Brain microvascular endothelial cell (primary cell): ENCODE results near the gene ADARB2.

Experiments
- DNase-seq: peaks from one replicate; pipeline ENCODE4 v3.0.0-alpha.2; 2020
- H3K27ac ChIP-seq: fragments of 250-450 bp; sonication (Bioruptor Pico); 2 replicates; pipeline ENCODE4 v1.5.1; 2020; ENCODE audit warnings: mild to moderate bottlenecking, moderate library complexity
- H3K27me3 ChIP-seq: fragments of 250-450 bp; sonication (Bioruptor Pico); replicated peaks from 2 replicates; pipeline ENCODE4 v1.5.1; 2020; ENCODE audit warnings: mild to moderate bottlenecking
- H3K36me3 ChIP-seq: fragments of 250-450 bp; sonication (Bioruptor Pico); replicated peaks from 2 replicates; pipeline ENCODE4 v1.5.1; 2020; ENCODE audit warnings: mild to moderate bottlenecking
- H3K4me3 ChIP-seq: 2 replicates; pipeline ENCODE4 v1.5.1; 2011; ENCODE audit warnings: low read depth, mild to moderate bottlenecking, control low read depth, low read length, moderate library complexity
- in situ Hi-C: cut with HindIII; loops from 2 replicates; pipeline ENCODE4 v1.10.0; 2017; ENCODE audit warnings: low sequenced_read_pairs, low pct_ligation_motif_present
- TF ChIP-seq, protein P1 (sequence below): IDR thresholded peaks from 2 replicates; pipeline ENCODE4 v1.5.1; 2011; ENCODE audit warnings: low read depth, mild to moderate bottlenecking, moderate library complexity, low read length, control low read depth, inconsistent platforms; ENCODE audit errors: missing control alignments

ADARB2 gene

GRCh38 chr10:1741450-1741849 lies 4.1 kb upstream of the ADARB2 start:
- in situ Hi-C loops, result no loop called here
- Histone ChIP-seq H3K27me3 (peaks cover 11% of the 10 kb centered on the region), H3K27ac (no peak overlapping the region), H3K4me3 (no peak overlapping the region), H3K36me3 (no peaks in the 10 kb centered on the region)
- TF ChIP-seq, protein P1, sequence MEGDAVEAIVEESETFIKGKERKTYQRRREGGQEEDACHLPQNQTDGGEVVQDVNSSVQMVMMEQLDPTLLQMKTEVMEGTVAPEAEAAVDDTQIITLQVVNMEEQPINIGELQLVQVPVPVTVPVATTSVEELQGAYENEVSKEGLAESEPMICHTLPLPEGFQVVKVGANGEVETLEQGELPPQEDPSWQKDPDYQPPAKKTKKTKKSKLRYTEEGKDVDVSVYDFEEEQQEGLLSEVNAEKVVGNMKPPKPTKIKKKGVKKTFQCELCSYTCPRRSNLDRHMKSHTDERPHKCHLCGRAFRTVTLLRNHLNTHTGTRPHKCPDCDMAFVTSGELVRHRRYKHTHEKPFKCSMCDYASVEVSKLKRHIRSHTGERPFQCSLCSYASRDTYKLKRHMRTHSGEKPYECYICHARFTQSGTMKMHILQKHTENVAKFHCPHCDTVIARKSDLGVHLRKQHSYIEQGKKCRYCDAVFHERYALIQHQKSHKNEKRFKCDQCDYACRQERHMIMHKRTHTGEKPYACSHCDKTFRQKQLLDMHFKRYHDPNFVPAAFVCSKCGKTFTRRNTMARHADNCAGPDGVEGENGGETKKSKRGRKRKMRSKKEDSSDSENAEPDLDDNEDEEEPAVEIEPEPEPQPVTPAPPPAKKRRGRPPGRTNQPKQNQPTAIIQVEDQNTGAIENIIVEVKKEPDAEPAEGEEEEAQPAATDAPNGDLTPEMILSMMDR, result no peak
- DNase-seq, result no peak

- TF ChIP-seq, protein P1, result no peak
- DNase-seq, result no peak
- Histone ChIP-seq H3K36me3 (no peaks in the 10 kb centered on the region), H3K4me3 (no peak overlapping the region), H3K27me3 (peaks cover 16% of the 10 kb centered on the region), H3K27ac (no peak overlapping the region)
- in situ Hi-C loops, result no loop called here
These were observed 2.4 kb upstream of the ADARB2 start for GRCh38 chr10:1739751-1740150.

- in situ Hi-C loops, result no loop called here
- no peak overlapping the region for H3K27ac ChIP-seq
These were observed 1.6 kb upstream of the ADARB2 start for GRCh38 chr10:1738950-1739349.

DNA sequence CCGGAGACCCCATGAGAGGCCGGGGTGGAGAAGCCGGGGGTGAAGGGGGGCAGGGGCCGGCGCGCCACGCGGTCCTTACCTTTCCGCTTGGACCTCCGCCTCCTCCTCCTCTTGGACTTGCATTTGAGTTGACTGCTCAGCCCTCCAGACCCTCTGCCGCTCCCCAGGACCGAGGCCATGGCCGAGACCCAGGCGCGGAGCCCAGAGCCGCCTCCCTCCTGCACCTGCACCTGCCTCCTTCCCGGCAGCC lies 428 bp downstream of the ADARB2 start:
- Histone ChIP-seq H3K4me3 (no peak overlapping the region), H3K27me3 (peaks cover 16% of the 10 kb centered on the region), H3K27ac (no peak overlapping the region), H3K36me3 (no peaks in the 10 kb centered on the region)
- in situ Hi-C loops, result no loop called here
- no peak for DNase-seq
- TF ChIP-seq, protein P1, result no peak

More at GRCh38 chr10:1738950-1739349, 1.6 kb upstream of the ADARB2 start:
- DNase-seq, result no peak
- Histone ChIP-seq H3K4me3 (no peak overlapping the region), H3K36me3 (no peaks in the 10 kb centered on the region), H3K27me3 (peaks cover 16% of the 10 kb centered on the region)
- TF ChIP-seq, protein P1, result no peak

DNA sequence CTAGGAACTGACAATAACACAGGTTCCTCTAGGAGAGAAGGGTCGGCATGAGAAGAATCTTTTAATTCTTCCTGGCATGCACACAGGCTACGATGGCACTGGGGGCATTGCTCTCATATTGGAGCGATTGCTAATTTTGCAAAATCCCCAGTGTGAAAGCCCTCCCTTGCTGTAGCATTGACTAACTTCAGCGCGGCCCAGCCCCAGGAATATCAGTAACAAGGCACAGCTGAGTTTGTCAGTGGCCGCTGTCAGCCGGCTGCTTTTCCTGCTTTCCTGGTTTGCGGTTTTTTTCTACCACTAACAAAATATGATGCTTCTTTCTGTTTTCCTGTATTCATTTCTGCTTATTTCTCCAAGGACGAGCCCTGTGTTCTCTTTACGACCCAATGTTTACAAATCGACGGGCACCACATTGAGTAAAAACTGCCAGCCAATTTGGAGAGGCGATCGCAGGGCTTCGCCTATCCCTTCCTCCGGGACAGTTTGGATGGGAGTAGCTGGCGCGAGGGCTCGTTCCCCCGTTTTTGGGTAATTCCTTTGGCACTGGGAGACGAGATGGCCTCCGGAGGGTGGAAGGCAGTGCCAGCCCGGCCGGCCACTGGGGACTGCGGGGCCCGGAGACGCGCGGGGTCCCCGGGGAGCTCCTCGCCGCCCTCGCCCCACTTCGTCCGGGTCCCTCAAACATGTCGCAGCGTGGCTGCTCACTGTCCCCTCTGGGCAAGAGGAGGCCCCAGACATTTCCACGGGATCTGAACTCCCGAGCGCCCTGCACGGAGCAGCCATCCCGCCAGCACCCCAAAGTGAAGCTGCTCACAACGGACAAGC lies 967 bp downstream of the ADARB2 start:
- Histone ChIP-seq H3K27ac (no peak overlapping the region), H3K4me3 (no peak overlapping the region), H3K27me3 (peaks cover 16% of the 10 kb centered on the region), H3K36me3 (no peaks in the 10 kb centered on the region)
- no peak for DNase-seq
- in situ Hi-C loops, result no loop called here
- TF ChIP-seq, protein P1, result no peak

- peaks cover 16% of the 10 kb centered on the region for H3K27me3 ChIP-seq
- in situ Hi-C loops, result no loop called here
- TF ChIP-seq, protein P1, result no peak
These were observed 1.8 kb downstream of the ADARB2 start for GRCh38 chr10:1735562-1735961.

More at GRCh38 chr10:1735562-1735961, 1.8 kb downstream of the ADARB2 start:
- H3K27ac ChIP-seq, result no peak overlapping the region
- no peak for DNase-seq
- no peak overlapping the region for H3K4me3 ChIP-seq
- no peaks in the 10 kb centered on the region for H3K36me3 ChIP-seq
